NOMO-1 treated with DMSO at 0.1 percent for 48 hours (cell line): ENCODE results near the gene TUBA4A.
A peak's percentile ranks its signal among the peaks of the same experiment; 100 is the strongest.
"Not testable (repeated sequence)": the region's sequence is repeated elsewhere in the genome, so short reads cannot be mapped to it uniquely, and the experiment has no call there.

ENCODE experiments used
- DNase-seq: peaks from one replicate; lab custom pipeline; 2025; ENCODE audit not compliant: unreplicated experiment; lab: John Stamatoyannopoulos, UW

Gene TUBA4A

GRCh38 chr2:219287116-219287440, 33.4 kb upstream of the TUBA4A start:
- not testable (repeated sequence) for DNase-seq

GRCh38 chr2:219286436-219287115, 32.9 kb upstream of the TUBA4A start:
- DNase-seq: no peak

GRCh38 chr2:219285894-219286425, 32.2 kb upstream of the TUBA4A start:
- no peak for DNase-seq

GRCh38 chr2:219285373-219285735, 31.6 kb upstream of the TUBA4A start:
- no peak for DNase-seq

GRCh38 chr2:219284501-219285372, 31.0 kb upstream of the TUBA4A start:
- no peak for DNase-seq

- DNase-seq: no peak
Observed at GRCh38 chr2:219282943-219283581, 29.3 kb upstream of the TUBA4A start.

GRCh38 chr2:219282375-219282774, 28.7 kb upstream of the TUBA4A start:
- DNase-seq: no peak

- DNase-seq: no peak
Observed at GRCh38 chr2:219281588-219281987, 27.9 kb upstream of the TUBA4A start.

GRCh38 chr2:219280651-219281050, 26.9 kb upstream of the TUBA4A start:
- no peak for DNase-seq

- DNase-seq: no peak
Observed at GRCh38 chr2:219279916-219280516, 26.3 kb upstream of the TUBA4A start.

GRCh38 chr2:219279151-219279915, 25.6 kb upstream of the TUBA4A start, which contains the start of gene DNAJB2:
DNAJB2 (plus strand) TSS chr2:219279366; CDS start chr2:219279834, 468 bp downstream.
- peak; percentile 97 for DNase-seq

GRCh38 chr2:219278655-219279150, 25.0 kb upstream of the TUBA4A start:
- DNase-seq: no peak

- DNase-seq: peak; percentile 46
Observed at GRCh38 chr2:219277703-219278654, 24.3 kb upstream of the TUBA4A start.

- no peak for DNase-seq
Observed at GRCh38 chr2:219274361-219274921, 20.7 kb upstream of the TUBA4A start.

GRCh38 chr2:219273937-219274336, 20.2 kb upstream of the TUBA4A start:
- DNase-seq: no peak

- no peak for DNase-seq
Observed at GRCh38 chr2:219272995-219273394, 19.3 kb upstream of the TUBA4A start.

GRCh38 chr2:219272356-219272755, 18.6 kb upstream of the TUBA4A start:
- DNase-seq: no peak

GRCh38 chr2:219271021-219271420, 17.3 kb upstream of the TUBA4A start:
- DNase-seq: no peak

GRCh38 chr2:219270055-219270372, 16.3 kb upstream of the TUBA4A start:
- no peak for DNase-seq
